Adipose tissue (tissue), 3 donors: ENCODE results near the gene F2RL3. TPM values are rescaled to one million over a fixed set of nuclear protein-coding genes. Genes with fewer than 3 reads are reported as not detected.
"Not testable (repeated sequence)": the region's sequence is repeated elsewhere in the genome, so short reads cannot be mapped to it uniquely, and the experiment has no call there.

Experiments
- H3K27ac ChIP-seq: one replicate; pipeline ENCODE4 v1.5.1; 2013; ENCODE audit warnings: low read depth, low read length
- WGBS, 3 donors: extraction: QIAGEN DNeasy Blood & Tissue Kit; methylation state at CpG; one replicate each; pipeline ENCODE4 v1.1.7; 2013; 5-methylcytosine and 5-hydroxymethylcytosine counted together
- polyA plus RNA-seq, 3 donors: library from polyadenylated mRNA; stranded (reverse); fragments of 200-250 nt; gene quantifications; one replicate each; pipeline ENCODE4 v1.2.3, GENCODE V29; 2013
- donor health status: healthy with polysubstance abuse.
- donor health status: Bipolar disorder and iron deficiency.
- donor health status: healthy.

Gene F2RL3
- polyA plus RNA-seq, 3 donors, result 5.0 to 17.7 (median 7.9) TPM

DNA sequence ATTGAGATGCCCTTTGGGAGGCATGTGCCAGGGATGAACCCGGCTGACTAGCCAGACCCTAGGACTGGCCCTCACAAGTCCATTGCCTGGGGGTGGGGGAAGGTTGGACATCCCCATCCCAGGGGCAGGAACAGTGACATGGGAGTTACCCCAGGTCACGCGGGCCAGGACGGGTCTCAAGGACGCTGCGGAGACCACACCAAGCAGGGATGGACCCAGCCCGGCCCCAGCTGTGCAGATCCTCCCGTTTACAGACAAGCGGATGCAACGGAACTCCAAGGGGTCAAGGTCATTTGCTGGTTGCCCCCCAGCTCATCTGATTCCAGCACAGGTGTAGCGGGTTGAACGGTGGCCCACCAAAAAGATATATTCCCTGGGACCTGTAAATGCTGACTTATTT is 20.0 kb downstream of the F2RL3 start:
- H3K27ac ChIP-seq, result no peak overlapping the region

DNA sequence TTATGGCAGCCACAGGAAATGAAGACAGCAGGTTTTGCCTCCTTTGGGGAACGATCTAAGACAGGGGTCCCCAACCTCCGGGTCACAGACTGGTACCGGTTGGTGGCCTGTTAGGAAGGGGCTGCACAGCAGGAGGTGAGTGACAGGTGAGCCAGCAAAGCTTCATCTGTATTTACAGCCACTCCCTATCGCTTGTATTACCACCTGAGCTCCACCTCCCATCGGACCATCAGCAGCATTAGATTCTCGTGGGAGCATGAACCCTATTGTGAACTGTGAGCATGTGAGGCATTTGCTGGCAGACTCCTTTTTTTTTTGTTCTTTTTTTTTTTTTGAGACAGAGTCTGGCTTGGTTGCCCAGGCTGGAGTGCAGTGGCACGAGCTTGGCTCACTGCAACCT is 22.2 kb downstream of the F2RL3 start:
- 85 to 89% (median 86%) methylated on average over 7 of the region's 7 CpGs for WGBS, 3 donors
- H3K27ac ChIP-seq, result no peak overlapping the region

More for the DNA sequence above, 20.0 kb downstream of the F2RL3 start:
- 72 to 85% (median 77%) methylated on average over 12 of the region's 12 CpGs for WGBS, 3 donors

DNA sequence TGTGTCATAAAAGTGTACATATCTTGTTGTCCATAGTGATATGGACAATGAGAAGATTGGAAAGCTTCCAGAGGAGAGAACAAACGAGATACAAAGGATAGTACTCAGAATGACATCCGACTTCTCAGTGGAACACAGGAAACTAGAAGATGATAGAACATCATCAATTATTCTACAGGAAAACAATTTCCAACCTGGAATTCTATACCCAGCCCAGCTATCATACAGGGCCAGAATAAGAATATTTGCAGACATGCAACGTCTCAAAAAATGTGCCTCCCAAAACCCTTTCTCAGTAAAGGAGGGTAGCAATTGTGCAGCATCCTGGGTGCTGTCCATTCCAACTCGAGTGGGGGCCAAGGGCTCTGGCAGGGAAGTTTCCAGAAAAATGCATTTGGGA is 24.0 kb downstream of the F2RL3 start:
- 63 to 86% (median 80%) methylated on average over 4 of the region's 4 CpGs for WGBS, 3 donors
- H3K27ac ChIP-seq, result no peak overlapping the region

DNA sequence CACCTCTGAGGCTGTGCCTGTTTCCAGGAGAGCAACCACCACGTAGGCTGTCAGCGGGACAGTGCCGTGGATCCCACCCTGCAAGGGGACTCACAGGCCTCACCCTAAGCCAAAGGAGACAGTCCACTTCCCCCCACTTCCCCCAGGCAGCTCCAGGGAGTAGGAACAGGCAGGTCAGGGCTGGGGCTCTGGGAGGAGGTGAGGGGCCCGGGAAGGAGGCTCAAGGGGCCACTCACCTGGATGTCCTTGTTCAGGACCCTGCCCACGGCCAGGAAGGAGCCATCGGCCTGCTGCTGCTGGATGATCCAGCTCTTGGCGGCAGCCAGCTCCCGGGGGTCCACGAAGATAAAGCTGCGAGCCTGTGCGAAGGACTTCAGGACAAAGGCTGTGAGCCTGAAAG is 25.6 kb downstream of the F2RL3 start:
- WGBS, 3 donors, result 87 to 94% (median 92%) methylated on average over 11 of the region's 11 CpGs
- no peak overlapping the region for H3K27ac ChIP-seq

DNA sequence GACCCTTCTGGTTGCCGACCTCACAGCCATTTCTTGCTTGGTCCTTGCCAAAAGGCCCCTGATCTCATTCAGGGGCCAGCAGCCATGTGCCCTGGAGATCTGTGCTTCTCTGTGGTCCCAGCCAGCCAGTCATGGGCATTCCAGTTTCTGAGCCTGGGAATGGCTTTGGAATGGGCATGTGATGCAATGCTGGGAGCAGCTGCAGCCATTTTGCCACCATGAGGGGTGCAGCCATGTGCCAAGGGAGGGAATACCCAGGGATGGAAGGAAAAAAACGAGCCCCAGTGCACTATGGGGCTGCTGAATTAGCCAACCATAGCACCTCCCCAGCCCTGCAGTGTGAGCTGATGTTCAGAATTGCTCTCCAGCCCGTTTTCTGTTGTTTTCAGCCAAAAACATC is 26.3 kb downstream of the F2RL3 start:
- no peak overlapping the region for H3K27ac ChIP-seq
- 60 to 84% (median 81%) methylated on average over 3 of the region's 3 CpGs for WGBS, 3 donors

DNA sequence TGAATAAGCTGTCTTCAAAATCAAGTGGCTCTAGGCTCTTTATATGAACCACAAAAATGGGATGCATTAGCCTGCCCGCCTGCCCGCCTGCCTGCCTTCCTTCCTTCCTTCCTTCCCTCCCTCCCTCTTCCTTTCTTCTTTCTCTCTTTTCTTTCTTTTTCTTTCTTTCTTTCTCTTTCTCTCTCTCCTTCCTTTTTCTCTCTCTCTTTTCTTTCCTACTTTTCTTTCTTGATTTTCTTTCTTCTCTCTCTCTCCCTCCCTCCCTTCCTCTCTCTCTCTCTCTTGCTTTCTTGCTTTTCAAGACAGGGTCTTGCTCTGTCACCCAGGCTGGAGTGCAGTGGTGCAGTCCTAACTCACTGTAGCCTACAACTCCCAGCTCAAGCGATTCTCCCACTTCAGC is 26.9 kb downstream of the F2RL3 start:
- WGBS, 3 donors, result 50 to 57% (median 56%) methylated on average over 3 of the region's 3 CpGs
- no peak overlapping the region for H3K27ac ChIP-seq

DNA sequence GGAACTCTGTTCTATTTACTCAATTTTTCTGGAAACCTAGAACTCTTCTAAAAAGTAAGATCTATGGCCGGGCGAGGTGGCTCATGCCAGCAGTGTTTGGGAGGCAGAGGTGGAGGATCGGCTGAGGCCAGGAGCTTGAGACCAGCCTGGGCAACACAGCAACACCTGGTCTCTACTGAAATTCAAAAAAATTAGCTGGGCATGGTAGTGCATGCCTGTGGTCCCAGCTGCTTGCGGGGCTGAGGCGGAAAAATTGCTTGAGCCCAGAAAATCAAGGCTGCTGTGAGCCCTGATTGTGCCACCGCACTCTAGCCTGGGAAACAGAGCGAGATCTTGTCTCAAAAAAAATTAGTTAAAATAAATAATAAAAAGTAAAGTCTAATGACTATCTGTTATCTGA is 28.6 kb downstream of the F2RL3 start:
- H3K27ac ChIP-seq, result no peak overlapping the region
- 73 to 81% (median 80%) methylated on average over 7 of the region's 7 CpGs for WGBS, 3 donors

DNA sequence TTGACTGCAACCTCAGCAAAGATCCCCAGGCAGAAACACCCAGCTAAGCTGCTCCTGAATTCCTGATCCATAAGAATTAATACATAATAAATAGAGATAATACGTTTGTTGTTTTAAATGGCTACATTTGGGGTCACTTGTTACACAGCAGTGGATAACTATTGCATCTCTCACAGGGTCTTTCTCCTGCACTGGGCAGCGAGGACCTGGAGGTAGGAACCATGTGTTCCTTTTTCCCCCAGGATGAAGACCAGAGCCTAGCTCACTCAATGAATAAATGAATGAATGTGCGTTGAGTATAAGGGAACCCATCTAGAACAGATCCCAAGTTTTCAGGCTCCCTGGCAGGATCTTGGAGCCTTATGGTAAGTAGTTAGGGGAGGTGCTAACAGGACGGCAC is 30.7 kb downstream of the F2RL3 start:
- WGBS, 3 donors, result 67 to 84% (median 72%) methylated on average over 4 of the region's 4 CpGs
- no peak overlapping the region for H3K27ac ChIP-seq

DNA sequence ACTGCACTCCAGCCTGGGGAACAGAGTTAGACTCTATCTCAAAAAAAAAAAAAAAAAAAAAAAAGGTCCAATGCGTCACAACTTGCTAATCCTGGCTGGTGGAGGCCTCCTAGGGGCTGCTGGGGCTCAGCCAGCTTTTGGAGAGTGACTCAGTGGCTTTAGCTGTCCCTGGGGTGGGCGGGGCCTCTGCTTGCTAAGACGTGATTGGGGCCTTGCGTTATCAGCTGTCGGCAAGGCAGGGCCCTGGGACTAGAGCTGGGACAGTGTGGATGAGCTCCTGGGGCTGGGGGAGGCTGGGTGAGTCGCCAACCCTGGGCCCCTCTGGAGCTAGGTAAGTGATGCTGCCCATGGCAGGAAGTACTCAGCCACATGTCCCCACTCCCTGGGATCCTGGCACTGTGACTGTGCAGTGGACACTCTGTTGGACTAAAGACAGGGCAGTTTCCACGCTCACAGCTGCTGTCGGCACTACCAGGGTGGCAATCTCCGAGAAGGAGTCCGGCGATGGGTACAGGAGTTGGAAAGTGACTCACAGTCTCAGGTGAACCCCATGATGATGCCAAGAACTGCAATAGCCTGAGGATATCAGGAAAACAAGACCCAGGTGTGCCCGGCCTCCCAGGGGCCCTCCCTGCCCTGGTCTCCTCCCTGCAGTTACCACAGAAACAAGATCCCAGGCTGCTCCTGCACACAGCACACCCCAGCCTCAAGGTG is 32.2 kb downstream of the F2RL3 start:
- 59 to 68% (median 67%) methylated on average over 12 of the region's 12 CpGs for WGBS, 3 donors
- no peak overlapping the region for H3K27ac ChIP-seq

DNA sequence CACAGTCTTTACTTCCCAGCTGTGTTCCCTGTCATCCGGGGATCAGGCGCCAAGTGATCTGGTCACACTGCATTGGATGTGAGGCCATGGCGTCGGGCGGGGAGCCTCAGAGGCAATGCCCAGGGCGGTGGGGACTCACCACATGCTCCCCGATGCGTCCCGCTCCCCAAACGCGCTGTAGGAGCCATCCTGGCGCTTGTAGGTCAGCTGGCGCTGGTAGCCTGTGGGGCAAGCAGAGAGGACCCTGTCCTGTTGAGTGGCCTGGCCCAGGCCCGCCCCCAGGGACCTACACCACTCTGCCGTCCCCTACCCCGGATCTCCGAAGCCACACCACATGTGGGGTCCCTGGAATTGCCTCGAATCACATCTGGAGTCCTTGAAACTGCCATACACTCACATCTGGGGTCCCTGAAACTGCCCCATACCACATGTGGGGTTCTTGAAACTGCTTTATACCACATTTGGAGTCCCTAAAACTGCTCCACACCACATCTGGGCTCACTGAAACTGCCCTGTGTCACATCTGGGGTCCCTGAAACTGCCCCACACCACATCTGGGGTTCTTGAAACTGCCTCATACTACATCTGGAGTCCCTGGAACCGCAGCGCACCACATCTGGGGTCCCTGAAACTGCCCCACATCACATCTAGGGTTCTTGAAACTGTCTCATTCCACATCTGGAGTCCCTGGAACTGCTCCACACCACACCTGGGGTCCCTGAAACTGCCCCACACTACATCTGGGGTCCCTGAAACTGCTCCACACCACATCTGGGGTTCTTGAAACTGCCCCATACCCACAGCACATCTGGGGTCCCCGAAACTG is 33.2 kb downstream of the F2RL3 start:
- WGBS, 3 donors, result 78 to 92% (median 91%) methylated on average over 21 of the region's 21 CpGs
- H3K27ac ChIP-seq, result no peak overlapping the region

DNA sequence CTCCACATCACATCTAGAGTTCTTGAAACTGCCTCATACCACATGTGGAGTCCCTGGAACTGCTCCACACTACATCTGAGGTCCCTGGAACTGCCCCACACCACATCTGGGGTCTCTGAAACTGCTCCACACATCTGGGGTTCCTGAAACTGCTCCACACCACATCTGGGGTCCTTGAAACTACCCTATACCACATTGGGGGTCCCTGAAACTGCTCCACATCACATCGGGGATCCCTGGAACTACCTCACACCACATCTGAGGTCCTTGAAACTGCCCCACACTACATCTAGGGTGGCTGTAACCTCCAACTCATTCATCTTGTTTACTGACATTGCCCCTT is 33.8 kb downstream of the F2RL3 start:
- H3K27ac ChIP-seq, result no peak overlapping the region
- 61 to 80% (median 67%) methylated on average over 1 of the region's 1 CpG for whole genome bisulfite sequencing, 3 donors

DNA sequence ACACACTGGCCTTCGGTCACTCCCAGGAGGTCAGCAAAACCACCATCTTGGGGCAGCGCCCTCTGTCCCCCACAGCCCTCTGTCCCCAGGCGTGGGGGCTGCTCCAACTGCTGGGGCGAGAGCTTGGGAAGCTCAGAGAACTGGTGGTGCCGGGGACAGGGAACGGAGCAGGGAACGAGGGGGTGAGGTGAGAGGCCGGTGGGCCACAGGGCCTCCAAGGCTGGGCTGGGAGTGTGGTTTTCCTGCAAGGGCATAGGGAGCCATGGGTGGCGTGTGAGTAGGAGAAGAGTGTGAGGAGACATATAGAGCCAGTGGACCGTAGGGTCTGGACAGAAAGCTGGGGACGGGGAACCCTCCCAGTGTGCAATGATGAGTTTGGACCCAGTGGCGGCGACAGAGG is 34.1 kb downstream of the F2RL3 start:
- 90 to 97% (median 93%) methylated on average over 13 of the region's 13 CpGs for whole genome bisulfite sequencing, 3 donors
- no peak overlapping the region for H3K27ac ChIP-seq

DNA sequence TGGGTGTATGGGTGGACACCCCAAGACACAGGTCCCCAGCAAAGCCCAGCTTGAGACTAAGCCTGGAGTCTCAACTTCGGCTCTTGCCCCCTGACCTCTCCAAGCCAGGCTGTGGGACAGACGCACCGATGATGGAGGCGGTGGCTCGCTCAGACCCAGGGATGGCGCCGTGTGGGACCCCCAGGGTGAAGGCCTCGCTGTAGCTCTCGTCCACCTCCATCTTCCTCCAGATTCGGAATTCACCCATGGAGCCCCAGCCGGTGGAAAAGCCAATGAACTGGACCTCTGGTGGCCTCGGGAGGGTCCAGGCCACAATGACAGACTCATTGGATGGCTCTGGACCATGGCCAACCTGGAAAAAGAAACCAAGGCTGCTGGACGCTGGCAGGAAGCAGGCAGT is 39.1 kb downstream of the F2RL3 start:
- H3K27ac ChIP-seq, result no peak overlapping the region
- 83 to 96% (median 94%) methylated on average over 13 of the region's 13 CpGs for WGBS, 3 donors

DNA sequence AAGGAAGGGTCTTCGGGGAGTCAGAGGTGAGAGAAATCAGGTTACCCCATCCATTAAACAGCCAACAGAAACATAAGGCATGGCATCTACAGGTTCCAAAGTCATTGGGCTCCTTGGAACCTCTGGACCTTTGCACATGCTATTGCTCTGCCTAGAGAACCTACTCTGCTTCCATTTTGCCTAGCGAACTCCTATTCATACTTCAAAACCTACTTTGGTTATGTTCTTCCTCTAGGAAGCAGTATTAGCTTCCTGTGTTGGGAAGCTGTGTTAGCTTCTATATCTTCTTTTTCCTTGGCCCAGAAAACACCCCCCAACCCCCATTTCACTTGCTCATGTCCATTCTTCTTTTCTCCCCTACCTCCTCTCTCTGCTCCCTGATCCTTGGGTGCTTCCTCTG is 39.6 kb downstream of the F2RL3 start:
- no peak overlapping the region for H3K27ac ChIP-seq
- 94 to 96% (median 96%) methylated on average over 2 of the region's 2 CpGs for WGBS, 3 donors

DNA sequence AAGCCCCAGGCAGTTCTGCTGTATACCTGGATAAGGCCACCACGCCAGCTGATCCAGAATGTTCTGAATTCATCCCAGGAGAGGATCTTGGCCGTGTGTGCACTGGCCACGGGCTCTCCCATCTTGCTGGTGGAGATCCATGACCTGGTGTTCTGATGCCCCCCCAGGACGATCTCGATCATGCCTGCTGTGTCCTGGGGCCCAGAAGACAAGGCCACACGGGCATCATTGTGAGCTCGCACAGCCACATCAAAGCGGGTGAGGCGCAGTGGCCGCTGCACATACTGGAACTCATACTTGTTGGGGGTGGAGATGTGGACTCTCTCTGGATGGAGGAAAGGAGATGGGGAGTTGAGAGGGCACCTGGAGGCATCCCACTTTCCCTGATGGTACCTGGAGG is 40.1 kb downstream of the F2RL3 start:
- no peak overlapping the region for H3K27ac ChIP-seq
- WGBS, 3 donors, result 89 to 97% (median 95%) methylated on average over 10 of the region's 10 CpGs

DNA sequence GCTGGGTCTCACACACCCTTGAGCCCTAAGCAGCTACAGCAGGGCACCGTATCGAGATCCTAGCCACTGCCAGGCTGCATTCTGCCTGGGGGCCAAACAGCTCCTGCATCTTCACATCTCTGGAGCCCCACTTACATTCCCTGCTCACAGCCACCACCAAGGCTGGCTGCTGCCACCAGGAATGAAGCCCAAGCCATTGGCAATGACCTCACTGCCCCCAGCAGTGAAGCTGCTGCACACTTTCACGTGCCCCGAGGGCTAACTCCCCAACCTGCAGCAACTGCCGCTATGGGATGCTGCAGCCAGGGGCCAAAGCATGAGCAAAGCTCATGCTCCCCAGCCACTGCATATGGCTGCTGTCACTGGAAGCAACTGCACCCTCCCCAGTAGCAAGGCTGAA is 42.0 kb downstream of the F2RL3 start:
- WGBS, 3 donors, result 69 to 81% (median 75%) methylated on average over 5 of the region's 5 CpGs
- H3K27ac ChIP-seq, result no peak overlapping the region

DNA sequence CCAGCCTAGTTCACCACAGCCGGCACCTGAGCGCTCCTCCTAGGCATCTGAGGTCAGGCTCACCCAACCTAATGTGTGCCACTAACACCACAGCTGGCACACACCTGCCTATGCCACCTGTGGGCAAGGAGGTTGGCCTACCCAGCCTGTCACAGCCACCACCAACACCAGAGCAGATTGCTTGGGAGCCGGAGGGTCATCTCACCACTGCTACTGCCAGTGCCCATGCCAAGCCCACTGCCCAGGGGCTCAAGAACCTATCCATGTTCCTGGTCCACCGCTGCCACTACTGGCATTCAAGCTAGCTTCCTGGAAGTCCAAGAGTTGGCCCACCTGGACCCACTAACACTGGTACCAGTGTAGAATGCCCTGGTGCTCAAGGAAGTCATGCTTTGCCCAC is 42.5 kb downstream of the F2RL3 start:
- 94 to 95% (median 95%) methylated on average over 4 of the region's 4 CpGs for WGBS, 3 donors

DNA sequence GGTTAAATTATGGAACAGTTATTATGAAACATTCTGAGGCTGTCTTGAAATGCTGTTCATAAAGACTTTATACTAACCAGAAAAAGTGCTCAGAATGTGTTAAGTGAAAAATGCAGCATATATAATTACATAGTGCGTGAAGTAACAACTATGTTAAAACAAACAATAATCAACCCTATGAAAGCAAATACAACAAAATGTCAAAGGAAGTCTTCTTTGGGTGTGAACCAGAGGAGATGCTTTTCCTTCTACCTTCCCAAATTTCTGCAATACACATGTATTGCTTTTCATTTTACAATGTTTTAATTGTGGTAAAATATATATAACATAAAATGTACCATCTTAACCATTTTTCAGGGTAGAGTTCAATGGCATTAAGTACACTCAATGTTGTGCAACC is 45.7 kb downstream of the F2RL3 start:
- WGBS, 3 donors, result 91 to 100% (median 97%) methylated on average over 1 of the region's 1 CpG
- H3K27ac ChIP-seq, result no peak overlapping the region

More for the DNA sequence above, 42.5 kb downstream of the F2RL3 start:
- no peak overlapping the region for H3K27ac ChIP-seq

DNA sequence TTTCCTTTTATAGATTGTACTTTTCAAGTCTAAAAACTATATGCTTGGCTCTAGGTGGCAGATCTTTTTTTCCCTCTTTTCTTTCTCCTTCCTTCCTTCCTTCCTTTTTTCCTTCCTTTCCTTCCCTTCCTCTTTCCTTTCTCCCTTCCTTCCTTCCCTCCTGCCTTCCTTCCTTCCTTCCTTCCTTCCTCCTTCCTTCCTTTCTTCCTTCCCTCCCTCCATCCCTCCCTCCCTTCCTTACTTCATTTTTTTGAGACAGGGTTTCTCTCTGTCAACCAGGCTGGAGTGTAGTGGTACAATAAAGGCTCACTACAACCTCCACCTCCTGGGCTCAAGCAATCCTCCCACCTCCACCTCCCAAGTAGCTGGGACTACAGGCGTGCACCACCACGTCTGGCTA is 48.1 kb downstream of the F2RL3 start:
- 66 to 90% (median 89%) methylated on average over 2 of the region's 2 CpGs for WGBS, 3 donors
- no peak overlapping the region for H3K27ac ChIP-seq

DNA sequence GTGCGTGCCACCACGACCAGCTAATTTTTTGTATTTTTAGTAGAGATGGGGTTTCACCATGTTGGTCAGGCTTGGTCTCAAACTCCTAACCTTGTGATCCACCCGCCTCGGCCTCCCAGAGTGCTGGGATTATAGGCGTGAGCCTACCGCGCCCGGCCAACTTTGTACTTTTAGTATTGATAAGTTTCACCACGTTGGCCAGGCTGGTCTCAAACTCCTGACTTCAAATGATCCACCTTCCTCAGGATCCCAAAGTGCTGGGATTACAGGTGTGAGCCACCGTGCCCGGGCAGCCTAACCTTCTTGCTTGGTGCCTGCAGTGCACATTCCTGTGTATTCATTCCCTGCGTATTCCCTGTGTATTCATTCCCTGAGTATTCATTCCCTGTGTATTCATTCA is 49.0 kb downstream of the F2RL3 start:
- H3K27ac ChIP-seq, result not testable (repeated sequence)
- 91 to 96% (median 92%) methylated on average over 12 of the region's 12 CpGs for WGBS, 3 donors
